HUES6 (cell line): Measurements from ENCODE around the gene CCDC47.

Experiments used
- H3K27ac ChIP-seq: 2 replicates; pipeline ENCODE4 v1.7.0; 2013; ENCODE audit warnings: low read depth, mild to moderate bottlenecking, low read length, inconsistent platforms
- H3K27me3 ChIP-seq: 2 replicates; pipeline ENCODE4 v1.6.1; 2013; ENCODE audit warnings: low read length; ENCODE audit not compliant: control insufficient read depth, insufficient read depth
- H3K36me3 ChIP-seq: 2 replicates; pipeline ENCODE4 v1.6.1; 2013; ENCODE audit warnings: low read length; ENCODE audit not compliant: control insufficient read depth, insufficient read depth
- H3K4me1 ChIP-seq: 2 replicates; pipeline ENCODE4 v1.6.1; 2013; ENCODE audit warnings: low read length; ENCODE audit not compliant: control insufficient read depth, insufficient read depth
- H3K4me3 ChIP-seq: 2 replicates; pipeline ENCODE4 v1.5.1; 2013; ENCODE audit warnings: low read depth, low read length
- H3K9ac ChIP-seq: one replicate; pipeline ENCODE4 v1.6.1; 2013; ENCODE audit warnings: mild to moderate bottlenecking, low read length
- H3K9me3 ChIP-seq: 2 replicates; pipeline ENCODE4 v1.6.1; 2013; ENCODE audit warnings: low read depth, low read length; ENCODE audit not compliant: control insufficient read depth, insufficient read depth

Gene CCDC47, protein sequence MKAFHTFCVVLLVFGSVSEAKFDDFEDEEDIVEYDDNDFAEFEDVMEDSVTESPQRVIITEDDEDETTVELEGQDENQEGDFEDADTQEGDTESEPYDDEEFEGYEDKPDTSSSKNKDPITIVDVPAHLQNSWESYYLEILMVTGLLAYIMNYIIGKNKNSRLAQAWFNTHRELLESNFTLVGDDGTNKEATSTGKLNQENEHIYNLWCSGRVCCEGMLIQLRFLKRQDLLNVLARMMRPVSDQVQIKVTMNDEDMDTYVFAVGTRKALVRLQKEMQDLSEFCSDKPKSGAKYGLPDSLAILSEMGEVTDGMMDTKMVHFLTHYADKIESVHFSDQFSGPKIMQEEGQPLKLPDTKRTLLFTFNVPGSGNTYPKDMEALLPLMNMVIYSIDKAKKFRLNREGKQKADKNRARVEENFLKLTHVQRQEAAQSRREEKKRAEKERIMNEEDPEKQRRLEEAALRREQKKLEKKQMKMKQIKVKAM

DNA sequence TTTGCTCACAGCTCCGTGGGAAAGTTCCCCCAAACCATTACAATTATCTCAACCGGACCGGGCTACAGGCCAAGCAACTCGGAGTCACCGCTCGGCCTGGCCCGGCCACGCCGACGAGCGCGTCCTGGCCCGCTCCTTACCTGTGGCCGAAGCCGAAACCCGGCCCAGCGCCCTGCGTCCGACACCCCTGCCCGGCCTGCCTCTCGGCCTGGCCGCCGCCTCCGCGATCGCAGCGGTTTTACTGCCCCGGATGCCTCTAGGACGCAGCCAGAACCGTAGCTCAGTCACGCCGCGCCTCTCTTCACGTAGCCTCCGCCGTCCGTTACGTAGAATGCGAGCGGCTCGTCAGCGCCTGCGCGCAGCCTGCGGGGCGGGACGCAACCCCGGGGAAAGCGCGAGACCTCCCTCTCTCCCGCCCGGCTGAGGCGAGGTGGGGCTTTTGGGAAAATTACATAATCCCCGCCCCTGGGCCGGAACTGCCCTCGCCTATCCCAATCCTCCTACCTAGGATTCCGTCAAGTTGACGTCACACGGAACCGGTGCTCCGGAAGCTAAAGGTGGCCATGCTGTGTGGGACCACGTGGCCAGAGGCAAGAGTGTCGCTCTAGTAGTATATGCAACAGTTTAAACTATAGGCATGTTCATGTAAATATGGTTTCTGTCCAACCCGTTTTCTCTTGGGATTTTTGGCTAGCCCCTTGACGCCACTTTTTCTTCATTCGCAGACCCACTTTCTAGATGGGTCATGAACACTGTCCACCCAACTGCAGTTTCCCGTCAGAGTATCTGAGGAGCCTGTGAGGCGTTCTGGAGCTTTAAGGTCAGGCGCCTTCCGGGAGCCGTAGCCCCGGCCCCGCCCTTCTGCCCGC, at the start of gene CCDC47:
Gene CCDC47 (minus strand): TSS at position 326 of the 869 bp plus-strand sequence. CDS start 7,422 bp downstream, outside the sequence.
- H3K9me3 ChIP-seq, result no peaks in the 10 kb centered on the region

DNA sequence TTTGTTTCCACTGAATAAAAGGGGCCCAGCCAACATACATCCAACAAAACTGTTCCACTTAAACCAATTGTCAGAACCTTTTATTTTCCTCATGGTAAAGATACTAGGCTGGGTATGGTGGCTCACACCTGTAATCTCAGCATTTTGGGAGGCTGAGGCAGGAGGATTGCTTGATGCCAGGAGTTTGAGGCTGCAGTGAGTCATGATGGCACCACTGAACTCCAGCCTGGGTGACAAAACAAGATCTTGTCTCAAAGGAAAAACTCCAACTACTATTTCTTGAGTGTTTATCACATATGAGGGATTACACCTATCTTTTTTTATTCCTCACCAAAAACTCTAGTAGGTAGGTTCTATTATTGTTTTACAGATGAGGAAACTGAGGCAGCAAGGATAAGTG, 49.1 kb upstream of the CCDC47 start:
- H3K36me3 ChIP-seq, result peaks cover 84% of the 10 kb centered on the region
- no peak overlapping the region for H3K27ac ChIP-seq

More for the DNA sequence above, at the start of gene CCDC47:
- peak within 1 kb of the TSS; percentile 96 for H3K27ac ChIP-seq
- 0 out of 2 replicates have a peak, but pooled peaks cover 8% of the 10 kb centered on the region for H3K4me1 ChIP-seq
- peak within 1 kb of the TSS; percentile 91 for H3K4me3 ChIP-seq
- H3K36me3 ChIP-seq, result peaks cover 25% of the 10 kb centered on the region
- no peaks in the 10 kb centered on the region for H3K27me3 ChIP-seq
- H3K9ac ChIP-seq, result peak within 1 kb of the TSS; percentile 94

DNA sequence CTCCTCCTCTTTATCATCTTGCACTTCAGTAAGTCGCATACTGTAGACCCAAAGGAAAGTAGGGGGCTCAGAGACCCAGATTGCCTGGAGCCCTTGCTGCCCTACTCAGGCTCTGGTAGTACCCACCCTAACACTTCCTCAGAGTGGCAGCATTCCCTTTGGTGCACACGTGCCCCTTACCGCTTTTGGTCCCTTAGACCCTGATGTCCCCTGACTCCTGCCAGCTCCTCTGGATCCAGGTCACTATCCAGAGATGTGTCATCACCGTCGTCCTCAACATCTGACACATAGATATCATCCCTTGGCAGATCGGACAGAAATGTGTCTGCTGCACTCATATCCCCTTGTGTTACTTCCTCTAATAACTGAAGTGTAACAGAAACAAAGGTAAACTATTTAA, 48.4 kb upstream of the CCDC47 start:
- Histone ChIP-seq H3K4me3 (no peak overlapping the region), H3K4me1 (no peaks in the 10 kb centered on the region), H3K27me3 (no peaks in the 10 kb centered on the region), H3K9ac (no peak overlapping the region), H3K36me3 (peaks cover 91% of the 10 kb centered on the region), H3K27ac (no peak overlapping the region), H3K9me3 (no peaks in the 10 kb centered on the region)

More for the DNA sequence above, 49.1 kb upstream of the CCDC47 start:
- no peak overlapping the region for H3K9ac ChIP-seq
- no peak overlapping the region for H3K4me3 ChIP-seq
- no peaks in the 10 kb centered on the region for H3K4me1 ChIP-seq
- H3K9me3 ChIP-seq, result no peaks in the 10 kb centered on the region
- H3K27me3 ChIP-seq, result no peaks in the 10 kb centered on the region

GRCh38 chr17:63820963-63821561, 47.7 kb upstream of the CCDC47 start:
- Histone ChIP-seq H3K9me3 (no peaks in the 10 kb centered on the region), H3K27ac (no peak overlapping the region), H3K36me3 (peaks cover 99% of the 10 kb centered on the region), H3K4me3 (no peak overlapping the region), H3K27me3 (no peaks in the 10 kb centered on the region), H3K4me1 (no peaks in the 10 kb centered on the region), H3K9ac (no peak overlapping the region)

DNA sequence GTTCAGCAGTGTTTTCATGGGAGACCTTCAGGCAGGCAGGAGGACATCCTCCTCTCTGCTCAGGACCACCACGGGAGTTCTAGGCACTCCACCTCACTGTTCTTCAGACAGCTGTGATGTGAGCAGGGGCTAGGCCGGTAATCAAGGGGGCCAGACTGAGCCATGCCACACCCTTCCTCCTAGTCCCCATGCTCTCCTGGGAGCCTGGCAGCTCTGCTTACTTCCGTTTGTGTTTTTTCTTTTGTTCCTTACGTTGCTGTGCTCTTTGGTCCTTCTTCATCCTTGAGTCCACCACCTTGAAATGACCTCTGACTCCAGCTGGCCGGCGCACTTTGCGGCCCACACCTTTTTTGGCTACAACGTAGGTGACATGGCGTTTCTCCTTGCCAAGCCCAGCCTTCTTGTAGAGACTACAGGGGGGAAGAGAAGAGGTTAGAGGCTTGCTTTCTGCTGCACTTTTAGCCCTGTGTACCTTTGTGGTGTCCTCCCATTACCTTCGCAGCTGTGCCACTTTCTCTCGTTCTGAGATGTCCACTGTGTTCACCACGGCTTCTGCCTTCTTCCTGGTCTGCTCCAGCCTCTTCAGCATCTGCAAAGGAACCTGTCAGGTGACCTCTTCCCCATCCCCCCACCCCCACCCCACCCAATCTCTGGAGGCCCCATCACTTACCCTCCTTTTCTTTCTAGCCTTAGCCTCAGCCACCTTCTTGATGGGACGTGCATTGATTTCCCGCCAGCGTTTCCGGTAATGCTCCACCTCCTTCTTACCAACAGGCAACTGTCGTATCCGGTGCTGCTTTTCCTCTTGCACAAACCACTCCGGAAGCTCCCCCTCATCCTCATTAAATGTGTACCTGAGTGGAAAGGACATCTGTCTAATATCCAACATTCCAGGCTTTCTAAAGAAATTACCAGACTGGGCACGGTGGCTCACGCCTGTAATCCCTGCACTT, 46.5 kb upstream of the CCDC47 start:
- H3K9me3 ChIP-seq, result no peaks in the 10 kb centered on the region
- no peaks in the 10 kb centered on the region for H3K4me1 ChIP-seq
- peaks cover 99% of the 10 kb centered on the region for H3K36me3 ChIP-seq
- H3K9ac ChIP-seq, result no peak overlapping the region
- H3K4me3 ChIP-seq, result no peak overlapping the region
- H3K27me3 ChIP-seq, result no peaks in the 10 kb centered on the region
- H3K27ac ChIP-seq, result no peak overlapping the region

- no peak overlapping the region for H3K9ac ChIP-seq
- H3K27ac ChIP-seq, result no peak overlapping the region
- no peaks in the 10 kb centered on the region for H3K27me3 ChIP-seq
- H3K4me3 ChIP-seq, result no peak overlapping the region
- peaks cover 99% of the 10 kb centered on the region for H3K36me3 ChIP-seq
- no peaks in the 10 kb centered on the region for H3K4me1 ChIP-seq
- H3K9me3 ChIP-seq, result no peaks in the 10 kb centered on the region
Observed at GRCh38 chr17:63819131-63819530, 45.7 kb upstream of the CCDC47 start.

DNA sequence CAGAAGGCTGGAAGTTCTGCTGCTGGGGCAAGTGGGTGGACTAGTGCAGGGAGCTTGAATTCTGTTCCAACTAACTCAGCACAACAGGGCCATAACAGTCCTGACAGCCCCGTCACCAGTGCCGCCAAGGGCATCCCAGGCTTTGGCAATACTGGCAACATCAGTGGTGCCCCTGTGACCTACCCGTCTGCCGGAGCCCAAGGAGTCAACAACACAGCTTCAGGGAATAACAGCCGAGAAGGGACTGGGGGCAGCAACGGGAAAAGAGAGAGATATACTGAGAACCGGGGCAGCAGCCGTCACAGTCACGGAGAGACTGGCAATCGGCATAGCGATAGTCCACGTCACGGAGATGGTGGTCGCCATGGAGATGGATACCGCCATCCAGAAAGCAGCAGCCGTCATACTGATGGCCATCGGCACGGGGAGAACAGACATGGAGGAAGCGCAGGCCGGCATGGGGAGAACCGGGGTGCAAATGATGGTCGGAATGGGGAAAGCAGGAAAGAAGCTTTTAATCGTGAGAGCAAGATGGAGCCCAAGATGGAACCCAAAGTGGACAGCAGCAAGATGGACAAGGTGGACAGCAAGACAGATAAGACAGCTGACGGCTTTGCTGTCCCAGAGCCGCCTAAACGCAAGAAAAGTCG, 44.5 kb upstream of the CCDC47 start:
- Histone ChIP-seq H3K4me1 (no peaks in the 10 kb centered on the region), H3K9ac (no peak overlapping the region), H3K36me3 (peaks cover 100% of the 10 kb centered on the region), H3K27ac (no peak overlapping the region), H3K9me3 (no peaks in the 10 kb centered on the region), H3K4me3 (no peak overlapping the region), H3K27me3 (no peaks in the 10 kb centered on the region)

DNA sequence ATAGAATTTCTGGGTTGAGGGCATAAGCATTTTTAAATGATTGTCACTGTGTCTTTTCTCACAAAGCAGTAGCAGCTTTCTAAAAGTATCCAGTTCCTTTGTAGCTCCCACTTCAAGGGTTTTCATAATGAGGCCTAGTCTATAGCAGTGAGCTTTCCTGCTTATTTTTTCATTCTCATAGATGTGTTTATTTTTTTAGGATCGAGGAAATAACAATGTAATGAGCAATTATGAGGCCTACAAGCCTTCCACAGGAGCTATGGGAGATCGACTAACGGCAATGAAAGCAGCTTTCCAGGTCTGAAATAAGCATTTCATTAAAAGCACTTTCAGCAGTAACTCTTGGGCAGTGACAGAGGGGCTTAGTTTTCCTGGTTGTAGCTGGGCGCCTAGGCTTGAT, 43.3 kb upstream of the CCDC47 start:
- peaks cover 100% of the 10 kb centered on the region for H3K36me3 ChIP-seq
- no peaks in the 10 kb centered on the region for H3K27me3 ChIP-seq
- no peaks in the 10 kb centered on the region for H3K9me3 ChIP-seq
- no peak overlapping the region for H3K9ac ChIP-seq
- H3K27ac ChIP-seq, result no peak overlapping the region
- H3K4me1 ChIP-seq, result no peaks in the 10 kb centered on the region
- no peak overlapping the region for H3K4me3 ChIP-seq

DNA sequence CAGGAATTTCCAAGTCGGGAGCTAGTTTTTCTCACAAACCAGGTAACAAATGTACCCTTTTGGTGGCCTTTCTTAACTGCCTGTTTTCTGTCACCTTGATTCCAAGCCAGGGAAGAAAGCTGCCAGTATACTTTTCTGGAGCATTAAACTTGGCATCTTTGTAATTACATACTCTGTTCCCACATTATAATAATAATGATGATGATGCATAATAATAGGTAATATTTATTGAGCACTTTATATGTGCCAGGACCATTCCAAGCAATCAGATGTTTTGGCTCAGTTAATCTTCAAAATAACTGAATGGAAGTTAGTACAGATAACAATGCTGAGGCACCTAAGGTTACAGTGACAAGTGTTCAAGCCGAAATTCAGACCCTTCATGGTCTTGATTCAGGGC, 42.7 kb upstream of the CCDC47 start:
- H3K9me3 ChIP-seq, result no peaks in the 10 kb centered on the region
- no peaks in the 10 kb centered on the region for H3K4me1 ChIP-seq
- no peak overlapping the region for H3K9ac ChIP-seq
- H3K4me3 ChIP-seq, result no peak overlapping the region
- no peak overlapping the region for H3K27ac ChIP-seq
- peaks cover 100% of the 10 kb centered on the region for H3K36me3 ChIP-seq
- H3K27me3 ChIP-seq, result no peaks in the 10 kb centered on the region

DNA sequence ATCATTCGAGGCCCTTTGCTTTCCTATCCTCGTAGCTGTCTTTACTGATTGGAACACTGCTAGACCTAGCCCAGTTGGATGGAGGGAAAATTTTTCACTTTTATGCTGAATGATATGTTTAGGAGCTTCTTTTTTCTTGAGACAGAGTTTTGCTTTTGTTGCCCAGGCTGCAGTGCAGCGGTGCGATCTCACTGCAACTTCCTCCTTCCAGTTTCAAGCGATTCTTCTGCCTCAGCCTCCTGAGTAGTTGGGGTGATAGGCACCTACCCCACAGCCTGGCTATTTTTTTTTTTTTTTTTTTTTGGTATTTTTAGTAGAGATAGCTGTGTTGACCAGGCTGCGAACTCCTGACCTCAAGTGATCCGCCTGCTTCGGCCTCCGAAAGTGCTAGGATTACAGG, 36.6 kb upstream of the CCDC47 start:
- no peak overlapping the region for H3K27ac ChIP-seq
- H3K9ac ChIP-seq, result no peak overlapping the region
- H3K27me3 ChIP-seq, result no peaks in the 10 kb centered on the region
- H3K4me1 ChIP-seq, result no peaks in the 10 kb centered on the region
- no peaks in the 10 kb centered on the region for H3K9me3 ChIP-seq
- H3K36me3 ChIP-seq, result peaks cover 100% of the 10 kb centered on the region
- H3K4me3 ChIP-seq, result no peak overlapping the region
